ENCODE results near the gene HSPA1B.

DNA sequence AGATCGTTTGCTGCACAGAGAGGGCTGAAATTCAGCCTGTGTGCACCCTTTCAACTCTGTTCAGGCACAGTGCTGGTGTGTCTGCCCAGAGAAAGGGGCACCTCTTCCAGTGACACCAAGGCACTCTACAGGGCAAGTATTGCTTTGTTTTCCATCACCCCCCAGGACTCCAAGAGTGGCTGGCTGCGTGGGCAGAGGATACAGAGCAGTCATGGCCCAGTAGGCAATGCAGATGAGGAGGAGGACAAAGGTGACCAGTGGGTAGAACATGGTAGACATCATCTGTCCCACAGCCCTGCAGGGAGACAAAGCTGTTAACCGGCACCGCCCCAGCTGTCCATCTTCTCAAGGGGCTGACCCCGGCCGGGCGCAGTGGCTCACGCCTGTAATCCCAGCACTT is 41.8 kb downstream of the HSPA1B start:
- TF ChIP-seq, protein P1, sequence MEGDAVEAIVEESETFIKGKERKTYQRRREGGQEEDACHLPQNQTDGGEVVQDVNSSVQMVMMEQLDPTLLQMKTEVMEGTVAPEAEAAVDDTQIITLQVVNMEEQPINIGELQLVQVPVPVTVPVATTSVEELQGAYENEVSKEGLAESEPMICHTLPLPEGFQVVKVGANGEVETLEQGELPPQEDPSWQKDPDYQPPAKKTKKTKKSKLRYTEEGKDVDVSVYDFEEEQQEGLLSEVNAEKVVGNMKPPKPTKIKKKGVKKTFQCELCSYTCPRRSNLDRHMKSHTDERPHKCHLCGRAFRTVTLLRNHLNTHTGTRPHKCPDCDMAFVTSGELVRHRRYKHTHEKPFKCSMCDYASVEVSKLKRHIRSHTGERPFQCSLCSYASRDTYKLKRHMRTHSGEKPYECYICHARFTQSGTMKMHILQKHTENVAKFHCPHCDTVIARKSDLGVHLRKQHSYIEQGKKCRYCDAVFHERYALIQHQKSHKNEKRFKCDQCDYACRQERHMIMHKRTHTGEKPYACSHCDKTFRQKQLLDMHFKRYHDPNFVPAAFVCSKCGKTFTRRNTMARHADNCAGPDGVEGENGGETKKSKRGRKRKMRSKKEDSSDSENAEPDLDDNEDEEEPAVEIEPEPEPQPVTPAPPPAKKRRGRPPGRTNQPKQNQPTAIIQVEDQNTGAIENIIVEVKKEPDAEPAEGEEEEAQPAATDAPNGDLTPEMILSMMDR (IDR thresholded peaks at IDR 0.05): no peak
- no peak for TF ChIP-seq POLR2A (IDR thresholded peaks at IDR 0.05)

Data from tibial nerve (tissue), 3 donors.